Measurements from ENCODE around the gene PLCL1. TPM values are rescaled to one million over a fixed set of nuclear protein-coding genes. Genes with fewer than 3 reads are reported as not detected.

PLCL1 gene
- total RNA-seq, 1 donor from 2014 or later, result 14.3 TPM

DNA sequence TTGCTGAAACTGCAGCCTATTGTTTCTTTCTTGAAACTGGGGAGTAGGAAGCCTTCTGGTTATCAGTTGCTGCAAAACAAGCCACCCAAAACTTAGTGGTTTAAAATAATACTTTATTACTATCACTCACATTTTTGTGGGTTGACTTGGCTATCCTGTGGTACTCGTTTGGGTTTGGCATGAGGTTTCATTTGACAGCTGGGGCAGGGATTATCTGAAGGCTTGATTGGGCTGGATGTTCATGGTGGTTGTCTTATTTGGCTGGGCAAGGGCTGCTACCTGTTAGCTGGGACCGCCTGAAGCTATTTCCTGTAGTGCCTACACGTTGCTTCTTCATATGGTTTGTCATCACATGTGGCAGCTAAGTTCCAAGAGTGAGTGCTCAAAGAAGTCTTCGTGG lies 122.3 kb downstream of the PLCL1 start:
- no peak overlapping the region for H3K4me3 ChIP-seq
- no peak for DNase-seq (ENCODE audit: low spot score in 2 of 2)
- H3K27me3 ChIP-seq, result no peaks in the 10 kb centered on the region
- intact Hi-C loops (cut with DNase I), result no loop called here
- TF ChIP-seq, protein P1, sequence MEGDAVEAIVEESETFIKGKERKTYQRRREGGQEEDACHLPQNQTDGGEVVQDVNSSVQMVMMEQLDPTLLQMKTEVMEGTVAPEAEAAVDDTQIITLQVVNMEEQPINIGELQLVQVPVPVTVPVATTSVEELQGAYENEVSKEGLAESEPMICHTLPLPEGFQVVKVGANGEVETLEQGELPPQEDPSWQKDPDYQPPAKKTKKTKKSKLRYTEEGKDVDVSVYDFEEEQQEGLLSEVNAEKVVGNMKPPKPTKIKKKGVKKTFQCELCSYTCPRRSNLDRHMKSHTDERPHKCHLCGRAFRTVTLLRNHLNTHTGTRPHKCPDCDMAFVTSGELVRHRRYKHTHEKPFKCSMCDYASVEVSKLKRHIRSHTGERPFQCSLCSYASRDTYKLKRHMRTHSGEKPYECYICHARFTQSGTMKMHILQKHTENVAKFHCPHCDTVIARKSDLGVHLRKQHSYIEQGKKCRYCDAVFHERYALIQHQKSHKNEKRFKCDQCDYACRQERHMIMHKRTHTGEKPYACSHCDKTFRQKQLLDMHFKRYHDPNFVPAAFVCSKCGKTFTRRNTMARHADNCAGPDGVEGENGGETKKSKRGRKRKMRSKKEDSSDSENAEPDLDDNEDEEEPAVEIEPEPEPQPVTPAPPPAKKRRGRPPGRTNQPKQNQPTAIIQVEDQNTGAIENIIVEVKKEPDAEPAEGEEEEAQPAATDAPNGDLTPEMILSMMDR (IDR thresholded peaks at IDR 0.05), result no peak
- H3K36me3 ChIP-seq, result no peaks in the 10 kb centered on the region
- peak overlapping the region in 1 of 2 donors; percentile 27 for H3K27ac ChIP-seq
- no peaks in the 10 kb centered on the region for H3K9me3 ChIP-seq
- peaks cover 10 to 21% of the 10 kb centered on the region in 2 donors for H3K4me1 ChIP-seq

DNA sequence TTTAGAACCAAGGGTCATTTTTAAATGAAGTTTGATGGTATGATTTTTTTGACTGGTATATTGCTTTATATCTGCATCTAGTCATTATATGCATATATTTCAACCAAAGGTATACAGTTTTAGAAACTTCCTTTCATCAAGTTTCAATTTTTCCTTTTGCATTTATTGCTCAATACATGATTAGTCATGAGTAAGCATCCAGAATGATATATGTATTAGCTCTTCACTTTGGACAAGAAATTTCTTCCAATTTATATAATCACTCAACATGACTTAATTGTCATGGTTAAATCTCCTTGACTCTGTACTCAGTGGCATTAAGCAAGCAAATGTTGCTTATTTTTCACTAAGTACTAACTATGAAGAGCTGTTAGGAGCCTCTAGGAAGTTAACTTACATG lies 123.6 kb downstream of the PLCL1 start:
- intact Hi-C loops (cut with DNase I), result no loop called here
- H3K27me3 ChIP-seq, result no peaks in the 10 kb centered on the region
- no peak overlapping the region for H3K27ac ChIP-seq
- no peak overlapping the region for H3K4me3 ChIP-seq
- no peak for DNase-seq (ENCODE audit: low spot score in 2 of 2)
- H3K4me1 ChIP-seq, result peaks cover 10 to 24% of the 10 kb centered on the region in 2 donors
- H3K9me3 ChIP-seq, result no peaks in the 10 kb centered on the region
- TF ChIP-seq, protein P1 (IDR thresholded peaks at IDR 0.05), result no peak
- no peaks in the 10 kb centered on the region for H3K36me3 ChIP-seq

DNA sequence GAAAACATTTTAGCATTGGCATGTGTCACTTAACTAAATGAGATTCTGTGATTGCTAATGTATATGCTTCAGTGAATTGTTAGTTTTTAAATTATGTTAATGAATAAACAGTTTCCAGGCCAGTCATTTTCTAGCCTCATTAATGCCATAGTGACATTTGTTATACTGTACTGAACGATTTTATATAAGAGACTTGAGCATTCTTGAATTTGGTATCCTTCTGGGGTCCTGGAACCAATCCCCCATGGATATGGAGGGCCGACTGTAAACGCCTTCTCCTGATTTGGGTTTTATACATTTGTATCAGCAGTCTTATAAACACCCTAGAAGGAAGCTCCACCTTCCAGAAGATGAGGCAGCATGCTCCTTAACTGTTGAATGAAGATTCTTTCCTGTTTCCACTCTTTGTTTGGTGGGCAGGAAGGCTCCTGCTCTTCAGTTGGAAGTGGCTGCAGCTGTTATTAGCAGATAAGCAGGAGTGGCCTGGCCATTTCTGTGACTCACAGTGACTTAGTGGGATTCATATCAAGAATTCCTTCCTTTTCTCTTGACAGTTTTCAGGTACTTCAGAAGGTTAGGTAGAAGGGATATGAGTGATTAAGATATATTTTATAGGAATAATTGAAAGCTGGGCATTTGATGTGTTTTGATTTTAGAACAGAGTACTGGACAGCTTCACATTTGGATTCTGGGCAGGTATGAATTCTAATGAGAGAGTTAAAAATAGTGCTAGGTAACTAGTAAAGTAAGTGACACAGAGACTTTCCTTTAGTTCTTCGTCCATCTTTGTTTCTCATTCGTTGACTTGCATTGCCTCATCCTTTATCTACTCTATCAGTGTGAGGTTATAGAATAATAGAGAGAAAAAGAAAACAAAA lies 124.9 kb downstream of the PLCL1 start:
- no peaks in the 10 kb centered on the region for H3K36me3 ChIP-seq
- H3K9me3 ChIP-seq, result no peaks in the 10 kb centered on the region
- TF ChIP-seq, protein P1 (IDR thresholded peaks at IDR 0.05), result no peak
- DNase-seq (ENCODE audit: low spot score in 2 of 2), result no peak
- H3K27ac ChIP-seq, result no peak overlapping the region
- H3K4me1 ChIP-seq, result peaks cover 10 to 24% of the 10 kb centered on the region in 2 donors
- no peak overlapping the region for H3K4me3 ChIP-seq
- H3K27me3 ChIP-seq, result no peaks in the 10 kb centered on the region
- intact Hi-C loops (cut with DNase I), result no loop called here

DNA sequence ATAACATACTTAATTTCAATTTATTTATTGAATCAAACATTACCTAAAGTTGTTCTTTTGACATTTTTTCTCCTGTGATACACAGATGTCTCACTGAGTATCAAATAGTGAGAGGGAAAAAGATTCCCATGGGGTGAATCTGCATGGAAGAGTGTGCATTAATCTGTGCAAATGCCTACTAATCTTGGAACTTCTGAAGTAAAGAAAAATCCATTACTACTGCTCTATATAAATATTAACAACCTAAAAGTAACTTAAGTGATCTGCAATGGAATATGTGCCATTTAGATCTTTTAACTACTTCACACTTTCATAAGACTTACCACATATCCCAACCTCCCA lies 125.5 kb downstream of the PLCL1 start:
- H3K4me1 ChIP-seq, result peaks cover 10 to 23% of the 10 kb centered on the region in 2 donors
- H3K9me3 ChIP-seq, result no peaks in the 10 kb centered on the region
- TF ChIP-seq, protein P1 (IDR thresholded peaks at IDR 0.05), result no peak
- no peaks in the 10 kb centered on the region for H3K27me3 ChIP-seq
- intact Hi-C loops (cut with DNase I), result no loop called here
- DNase-seq (ENCODE audit: low spot score in 2 of 2), result no peak
- H3K36me3 ChIP-seq, result no peaks in the 10 kb centered on the region
- H3K27ac ChIP-seq, result no peak overlapping the region
- no peak overlapping the region for H3K4me3 ChIP-seq

DNA sequence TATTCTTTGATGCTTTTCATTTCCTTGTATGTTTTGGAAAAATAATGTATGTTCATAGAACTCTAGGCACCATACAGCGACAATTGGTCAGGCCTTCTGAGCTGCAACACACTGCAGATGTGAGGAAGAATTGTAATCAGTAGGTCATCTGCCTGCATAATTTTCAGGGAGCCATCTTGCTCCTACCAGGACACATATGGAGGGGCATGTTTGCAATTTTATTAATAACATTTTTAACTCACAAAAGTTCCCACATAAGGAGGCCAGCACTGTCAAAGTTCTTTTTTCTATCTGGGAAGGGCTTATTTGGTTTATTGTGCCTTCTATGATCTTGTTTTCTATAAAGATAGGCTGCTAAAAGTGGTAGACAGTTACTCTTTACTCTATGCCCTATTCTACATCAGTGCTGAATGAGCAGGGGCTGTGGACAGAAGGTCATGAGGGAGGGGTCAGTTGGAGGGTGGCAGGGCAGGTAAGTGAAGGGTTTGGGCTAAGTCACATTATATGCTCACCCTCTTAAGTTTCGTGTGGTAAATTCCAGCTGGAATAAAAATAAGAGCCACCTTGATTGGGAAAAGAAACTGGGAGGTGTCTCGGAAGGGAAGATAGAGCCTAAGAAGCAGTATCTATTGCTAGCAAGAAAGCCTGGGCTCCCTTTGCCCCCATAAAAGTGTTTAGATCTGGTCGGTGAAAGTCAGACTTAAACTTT lies 126.3 kb downstream of the PLCL1 start:
- intact Hi-C loops (cut with DNase I), result no loop called here
- H3K27ac ChIP-seq, result no peak overlapping the region
- H3K27me3 ChIP-seq, result no peaks in the 10 kb centered on the region
- H3K36me3 ChIP-seq, result no peaks in the 10 kb centered on the region
- TF ChIP-seq, protein P1 (IDR thresholded peaks at IDR 0.05), result no peak
- DNase-seq (ENCODE audit: low spot score in 2 of 2), result no peak
- no peak overlapping the region for H3K4me3 ChIP-seq
- H3K4me1 ChIP-seq, result peaks cover 10 to 20% of the 10 kb centered on the region in 2 donors
- H3K9me3 ChIP-seq, result no peaks in the 10 kb centered on the region
